Neural progenitor cell (in vitro differentiated cells): ENCODE data around the gene MACROD1. TPM values are rescaled to one million over a fixed set of nuclear protein-coding genes. Genes with fewer than 3 reads are reported as not detected.
A peak's percentile ranks its signal among the peaks of the same experiment; 100 is the strongest.
"Not testable (repeated sequence)": the region's sequence is repeated elsewhere in the genome, so short reads cannot be mapped to it uniquely, and the experiment has no call there.

Experiments
- DNase-seq: peaks from one replicate; pipeline ENCODE4 v3.0.0-alpha.2; 2016; ENCODE audit warnings: low spot score
- H2AFZ ChIP-seq: fragments of 200-600 bp; sonication (generic); replicated peaks from 2 replicates; pipeline ENCODE4 v1.6.1; 2016; ENCODE audit warnings: antibody characterized with exemption
- H3F3A ChIP-seq: fragments of 200-600 bp; sonication (generic); 2 replicates; pipeline ENCODE4 v1.6.1; 2016; ENCODE audit warnings: antibody characterized with exemption, low read depth
- H3K27ac ChIP-seq: fragments of 200-600 bp; sonication (generic); 2 replicates; pipeline ENCODE4 v1.5.1; 2016; ENCODE audit warnings: mild to moderate bottlenecking
- H3K27me3 ChIP-seq: fragments of 200-600 bp; sonication (generic); 2 replicates; pipeline ENCODE4 v1.6.1; 2016; ENCODE audit warnings: mild to moderate bottlenecking, moderate library complexity
- H3K36me3 ChIP-seq: fragments of 200-600 bp; sonication (generic); 2 replicates; pipeline ENCODE4 v1.5.1; 2016
- H3K4me1 ChIP-seq: fragments of 200-600 bp; sonication (generic); 2 replicates; pipeline ENCODE4 v1.6.1; 2016; ENCODE audit warnings: mixed run types
- H3K4me2 ChIP-seq: fragments of 200-600 bp; sonication (generic); 2 replicates; pipeline ENCODE4 v1.6.1; 2016
- H3K4me3 ChIP-seq: fragments of 200-600 bp; sonication (generic); 2 replicates; pipeline ENCODE4 v1.5.1; 2016
- H3K79me2 ChIP-seq: fragments of 200-600 bp; sonication (generic); 2 replicates; pipeline ENCODE4 v1.6.1; 2016; ENCODE audit warnings: low read depth
- H3K9ac ChIP-seq: fragments of 200-600 bp; sonication (generic); 2 replicates; pipeline ENCODE4 v1.6.1; 2016
- H3K9me3 ChIP-seq: fragments of 200-600 bp; sonication (generic); 2 replicates; pipeline ENCODE4 v1.5.1; 2016; ENCODE audit warnings: low read depth
- H4K20me1 ChIP-seq: fragments of 200-600 bp; sonication (generic); 2 replicates; pipeline ENCODE4 v1.6.1; 2016; ENCODE audit warnings: low read depth
- H3K27ac Mint-ChIP-seq: 3 replicates; pipeline ENCODE4 v1.8.0; 2021; ENCODE audit warnings: mixed read lengths
- H3K27me3 Mint-ChIP-seq: 2 replicates; pipeline ENCODE4 v1.8.0; 2022; ENCODE audit warnings: low read depth, mild to moderate bottlenecking, inconsistent platforms, moderate library complexity, mixed read lengths; ENCODE audit not compliant: insufficient read depth
- H3K36me3 Mint-ChIP-seq: 3 replicates; pipeline ENCODE4 v1.8.0; 2021; ENCODE audit warnings: mixed read lengths
- H3K4me1 Mint-ChIP-seq: 3 replicates; pipeline ENCODE4 v1.8.0; 2021; ENCODE audit warnings: mixed read lengths
- H3K4me3 Mint-ChIP-seq: 3 replicates; pipeline ENCODE4 v1.8.0; 2021; ENCODE audit warnings: mild to moderate bottlenecking, moderate library complexity, mixed read lengths
- H3K9me3 Mint-ChIP-seq: 3 replicates; pipeline ENCODE4 v1.8.0; 2020; ENCODE audit warnings: mixed read lengths
- CTCF ChIP-seq: fragments of 200-600 bp; sonication (generic); IDR thresholded peaks from 2 replicates; pipeline ENCODE4 v1.5.1; 2017; ENCODE audit warnings: antibody characterized with exemption, mild to moderate bottlenecking
- EZH2 ChIP-seq: fragments of 200-600 bp; sonication (generic); IDR thresholded peaks from 2 replicates; pipeline ENCODE4 v1.6.1; 2017; ENCODE audit warnings: antibody characterized with exemption, mild to moderate bottlenecking, moderate library complexity
- EZH2phosphoT487 ChIP-seq: fragments of 200-600 bp; sonication (generic); IDR thresholded peaks from 2 replicates; pipeline ENCODE4 v1.6.1; 2017; ENCODE audit warnings: antibody characterized with exemption
- total RNA-seq: library from RNA; depleted of rRNA; stranded (reverse); fragments of >200 nt; gene quantifications from 2 replicates; pipeline ENCODE4 v1.2.3, GENCODE V29; 2015; ENCODE audit warnings: low replicate concordance

Gene MACROD1
- total RNA-seq, 1 donor from 2014 or later = 11.9 TPM

GRCh38 chr11:64049509-64049908, 116.4 kb downstream of the MACROD1 start:
- no peak overlapping the region for H3K4me2 ChIP-seq
- H3K9me3 ChIP-seq = no peaks in the 10 kb centered on the region
- Mint-ChIP-seq H3K27me3 (peaks cover 5% of the 10 kb centered on the region), H3K4me1 (peaks cover 43% of the 10 kb centered on the region), H3K4me3 (no peak overlapping the region), H3K36me3 (no peaks in the 10 kb centered on the region), H3K9me3 (no peaks in the 10 kb centered on the region), H3K27ac (no peak overlapping the region)
- no peak for DNase-seq
- peaks cover 14% of the 10 kb centered on the region for H3F3A ChIP-seq
- peaks cover 13% of the 10 kb centered on the region for H3K27me3 ChIP-seq
- TF ChIP-seq EZH2phosphoT487 (no peak), CTCF (no peak), EZH2 (no peak)
- peaks cover 25% of the 10 kb centered on the region for H3K4me1 ChIP-seq
- H3K9ac ChIP-seq = no peak overlapping the region
- no peak overlapping the region for H2AFZ ChIP-seq
- H4K20me1 ChIP-seq = peaks cover 20% of the 10 kb centered on the region
- H3K79me2 ChIP-seq = no peaks in the 10 kb centered on the region
- no peaks in the 10 kb centered on the region for H3K36me3 ChIP-seq
- no peak overlapping the region for H3K27ac ChIP-seq
- H3K4me3 ChIP-seq = no peak overlapping the region

GRCh38 chr11:64048042-64048854, 117.7 kb downstream of the MACROD1 start:
- Histone ChIP-seq H2AFZ (no peak overlapping the region), H3F3A (peaks cover 12% of the 10 kb centered on the region), H3K9ac (peak overlapping the region; percentile 3), H3K27me3 (peaks cover 11% of the 10 kb centered on the region), H3K9me3 (no peaks in the 10 kb centered on the region), H3K4me2 (peak overlapping the region; percentile 55), H3K4me1 (peaks cover 15% of the 10 kb centered on the region), H3K36me3 (no peaks in the 10 kb centered on the region), H4K20me1 (peaks cover 16% of the 10 kb centered on the region), H3K79me2 (no peaks in the 10 kb centered on the region), H3K4me3 (no peak overlapping the region), H3K27ac (peak overlapping the region; percentile 53)
- H3K27me3 Mint-ChIP-seq = peaks cover 9% of the 10 kb centered on the region
- H3K4me3 Mint-ChIP-seq = no peak overlapping the region
- H3K36me3 Mint-ChIP-seq = no peaks in the 10 kb centered on the region
- DNase-seq = peak; percentile 72
- no peak overlapping the region for H3K27ac Mint-ChIP-seq
- no peak for TF ChIP-seq EZH2phosphoT487
- TF ChIP-seq CTCF = no peak
- TF ChIP-seq EZH2 = no peak
- no peaks in the 10 kb centered on the region for H3K9me3 Mint-ChIP-seq
- H3K4me1 Mint-ChIP-seq = peaks cover 35% of the 10 kb centered on the region

DNA sequence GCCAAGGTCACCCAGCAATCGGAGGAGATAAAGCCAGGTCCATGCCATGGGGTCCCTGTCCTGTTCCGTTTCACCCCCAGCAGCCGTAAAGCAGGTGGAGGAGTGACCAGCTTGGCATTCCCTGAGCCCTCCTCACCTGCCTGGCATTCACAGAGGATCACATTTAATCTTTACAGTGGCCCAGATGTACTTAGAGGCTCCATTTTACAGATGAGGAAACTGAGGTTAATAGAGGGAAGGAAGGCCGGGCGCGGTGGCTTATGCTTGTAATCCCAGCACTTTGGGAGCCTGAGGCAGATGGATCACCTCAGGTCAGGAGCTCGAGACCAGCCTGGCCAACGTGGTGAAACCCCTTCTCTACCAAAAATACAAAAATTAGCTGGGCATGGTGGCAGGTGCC, 118.5 kb downstream of the MACROD1 start:
- H3K27me3 Mint-ChIP-seq, H3K27ac Mint-ChIP-seq: not testable (repeated sequence)

GRCh38 chr11:64045700-64046099, 120.2 kb downstream of the MACROD1 start:
- no peak overlapping the region for H3K27ac ChIP-seq
- H3F3A ChIP-seq = peaks cover 9% of the 10 kb centered on the region
- no peaks in the 10 kb centered on the region for H3K9me3 ChIP-seq
- H3K4me3 ChIP-seq = no peak overlapping the region
- no peaks in the 10 kb centered on the region for H3K9me3 Mint-ChIP-seq
- no peak for DNase-seq
- H3K4me2 ChIP-seq = no peak overlapping the region
- H3K27me3 Mint-ChIP-seq = peaks cover 9% of the 10 kb centered on the region
- H3K4me3 Mint-ChIP-seq = no peak overlapping the region
- no peak overlapping the region for H3K27ac Mint-ChIP-seq
- no peak for TF ChIP-seq CTCF
- H3K4me1 ChIP-seq = peaks cover 28% of the 10 kb centered on the region
- H3K4me1 Mint-ChIP-seq = peaks cover 43% of the 10 kb centered on the region
- H4K20me1 ChIP-seq = peaks cover 22% of the 10 kb centered on the region
- H3K79me2 ChIP-seq = no peaks in the 10 kb centered on the region
- peaks cover 14% of the 10 kb centered on the region for H3K27me3 ChIP-seq
- H3K9ac ChIP-seq = no peak overlapping the region
- no peak overlapping the region for H2AFZ ChIP-seq
- H3K36me3 Mint-ChIP-seq = no peaks in the 10 kb centered on the region
- H3K36me3 ChIP-seq = no peaks in the 10 kb centered on the region

More for the DNA sequence above, 118.5 kb downstream of the MACROD1 start:
- H3K4me1 Mint-ChIP-seq = peaks cover 35% of the 10 kb centered on the region
- DNase-seq, H3K9me3 Mint-ChIP-seq, H3K79me2 ChIP-seq, H3K36me3 ChIP-seq, H2AFZ ChIP-seq, H3K4me2 ChIP-seq, H3F3A ChIP-seq, H3K27ac ChIP-seq, H3K4me3 ChIP-seq, H3K36me3 Mint-ChIP-seq, H3K9ac ChIP-seq, H3K9me3 ChIP-seq: not testable (repeated sequence)
- peak overlapping the region; percentile 64 for H3K4me3 Mint-ChIP-seq
- H3K27me3 ChIP-seq = peaks cover 14% of the 10 kb centered on the region
- peaks cover 17% of the 10 kb centered on the region for H4K20me1 ChIP-seq
- peaks cover 12% of the 10 kb centered on the region for H3K4me1 ChIP-seq
